Stimulated activated CD4-positive, alpha-beta T cell treated with anti-CD3 and anti-CD28 coated beads, Interleukin-2, amount 100 ng/mL, for 24 hours (primary cell): ENCODE results near the gene TRPM1.
A peak's percentile ranks its signal among the peaks of the same experiment; 100 is the strongest.

Source experiments
- DNase-seq, 2 donors: peaks; one replicate each; pipeline ENCODE4 v3.0.0-alpha.2; 2020

TRPM1 gene

DNA sequence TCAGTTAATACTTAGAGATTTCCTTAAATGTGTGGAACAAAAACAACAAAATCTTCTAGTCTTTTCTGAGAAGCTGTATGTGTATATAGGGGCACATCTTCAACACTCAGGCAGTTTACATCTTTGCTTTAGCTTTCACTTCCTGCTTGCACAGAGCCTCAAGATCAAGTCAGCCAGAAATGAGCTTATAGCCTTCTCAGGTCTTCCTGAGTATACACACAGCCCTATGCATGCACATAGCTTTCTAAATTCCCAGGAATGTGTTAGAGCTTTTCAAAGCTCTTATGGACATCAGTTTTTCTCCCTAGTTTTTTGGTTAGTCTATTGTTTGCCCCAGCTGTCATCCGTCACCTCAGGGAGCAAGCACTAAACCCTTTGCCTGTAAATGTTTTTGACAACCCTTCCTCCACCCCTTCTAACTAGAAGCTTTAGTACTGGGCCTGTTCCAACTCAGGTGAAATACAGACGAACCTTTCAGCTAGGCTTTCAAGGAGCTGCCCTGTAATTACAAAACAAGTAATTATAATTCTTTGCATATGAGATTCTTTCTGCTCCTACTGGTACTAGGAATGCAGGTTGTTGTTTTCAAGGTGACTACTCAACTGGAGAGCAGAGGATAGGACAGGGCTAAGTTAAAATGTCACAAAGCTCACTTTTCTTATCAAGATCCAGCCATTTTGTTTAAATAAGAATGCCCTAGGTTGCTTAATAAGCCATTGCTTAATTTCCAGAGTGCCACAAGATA is 87.5 kb downstream of the TRPM1 start:
- no peak for DNase-seq

DNA sequence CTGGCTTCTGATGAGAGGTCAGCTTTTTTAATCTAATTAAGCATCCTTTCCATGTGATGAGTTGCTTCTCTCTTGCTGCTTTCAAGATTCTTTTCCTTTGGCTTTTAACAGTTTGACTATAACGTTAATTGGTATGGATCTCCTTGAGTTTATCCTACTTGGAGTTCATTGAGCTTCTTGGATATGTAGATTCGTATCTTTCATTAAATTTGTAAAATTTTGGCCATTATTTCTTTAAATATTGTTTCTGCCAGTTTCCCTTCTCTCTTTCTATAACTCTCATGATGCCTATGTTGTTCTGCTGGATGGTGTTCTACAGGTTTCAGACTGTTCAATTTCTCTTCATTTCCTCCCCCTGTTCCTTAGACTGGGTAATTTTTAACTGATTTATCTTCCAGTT is 89.1 kb downstream of the TRPM1 start:
- no peak for DNase-seq

DNA sequence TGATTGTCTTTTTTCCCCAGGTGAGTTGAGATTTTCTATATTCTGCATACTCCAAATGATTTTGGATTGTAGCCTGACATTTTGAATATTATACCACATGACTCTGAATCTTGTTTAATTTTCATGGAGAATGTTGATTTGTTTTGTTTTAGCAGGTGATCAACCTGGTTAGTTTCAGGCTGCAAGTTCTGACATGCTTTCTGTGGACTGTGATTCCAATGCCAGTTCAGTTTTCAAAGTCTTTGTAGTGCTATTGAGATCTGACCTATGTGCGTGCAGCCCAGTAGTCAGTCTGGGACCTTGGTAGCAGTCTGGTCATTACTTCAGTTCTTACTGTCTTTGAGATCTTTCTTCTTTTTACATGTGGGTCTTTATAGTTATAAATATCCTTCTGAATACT is 91.5 kb downstream of the TRPM1 start:
- DNase-seq = no peak

DNA sequence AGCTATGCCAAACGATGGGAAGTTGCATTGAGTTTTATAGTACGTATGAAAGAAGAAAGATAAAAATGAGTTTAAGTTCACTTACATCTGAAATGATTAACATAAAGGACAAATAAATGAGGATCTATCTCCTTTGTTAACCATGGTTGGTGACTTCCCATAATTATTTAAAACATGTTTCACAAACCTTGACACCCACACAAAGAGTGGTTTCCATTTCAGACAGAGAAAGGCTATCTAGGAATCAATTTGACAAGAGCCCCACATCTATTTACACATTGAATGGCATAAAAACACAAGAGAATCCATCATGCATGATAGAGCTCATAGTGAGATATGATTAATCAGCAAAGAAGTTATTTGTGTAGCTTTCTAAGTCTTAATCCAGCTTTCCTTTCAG is 95.9 kb downstream of the TRPM1 start:
- no peak for DNase-seq

DNA sequence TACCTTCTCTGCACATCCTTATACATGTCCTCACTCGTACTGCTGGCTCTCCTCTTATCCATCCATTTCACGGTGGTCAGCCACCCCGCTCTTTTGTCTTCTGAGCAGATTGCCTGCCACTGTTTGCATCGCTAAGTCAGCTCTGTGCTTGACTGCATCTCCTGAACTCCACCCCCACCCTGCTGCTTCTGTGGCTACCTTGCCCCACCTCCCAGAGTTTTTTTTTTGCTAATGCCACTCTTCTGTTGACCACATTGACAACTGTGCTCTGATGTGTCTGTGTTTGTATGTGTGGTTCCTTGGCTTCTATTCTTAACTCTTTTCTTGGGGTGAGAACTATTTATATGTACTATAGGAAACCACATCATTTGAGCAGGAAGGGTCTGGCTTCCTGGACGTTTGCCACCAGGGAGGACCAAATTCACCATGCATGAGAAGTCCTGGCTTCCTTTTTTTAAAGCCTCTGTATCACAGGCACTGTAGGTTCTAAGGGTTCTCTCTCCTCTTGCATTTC is 97.2 kb downstream of the TRPM1 start:
- DNase-seq = no peak

DNA sequence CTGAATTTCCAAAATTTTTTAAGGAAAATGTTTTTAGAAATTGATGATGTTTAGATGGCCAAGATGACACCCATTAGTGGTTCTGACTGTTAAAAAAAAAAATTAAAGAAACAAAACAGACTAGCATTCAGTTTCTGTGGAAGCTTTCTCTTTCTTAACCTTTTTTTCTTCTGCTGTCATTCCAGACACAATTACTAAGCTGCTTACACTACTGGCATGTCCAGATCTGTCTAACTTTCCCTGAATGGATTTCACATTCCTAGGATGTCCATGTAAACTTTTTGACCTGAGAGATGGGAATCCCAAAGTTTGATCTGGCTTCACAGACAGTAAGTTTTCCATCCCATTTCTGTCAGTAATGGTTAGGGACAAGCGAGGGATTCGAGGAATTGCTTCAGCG is 99.8 kb downstream of the TRPM1 start:
- no peak for DNase-seq

DNA sequence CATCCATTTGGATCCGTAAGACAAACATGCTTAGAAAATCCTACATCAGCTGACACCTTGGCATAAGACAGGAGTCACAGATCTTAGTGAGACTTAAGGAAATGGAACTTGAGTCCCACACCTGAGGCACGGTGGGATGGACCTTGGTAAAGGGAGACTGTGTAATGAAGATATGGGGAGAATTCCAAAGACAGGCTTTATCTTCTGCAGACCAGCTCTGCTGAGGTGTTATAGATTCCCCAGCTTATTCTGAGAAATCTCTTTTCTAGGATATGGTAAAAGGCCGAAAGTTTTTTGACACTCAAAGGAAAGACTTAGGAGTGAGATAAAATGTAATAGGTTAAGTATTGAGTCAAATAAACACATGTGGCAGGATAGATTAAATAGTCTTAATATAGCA is 101.8 kb downstream of the TRPM1 start:
- no peak for DNase-seq

DNA sequence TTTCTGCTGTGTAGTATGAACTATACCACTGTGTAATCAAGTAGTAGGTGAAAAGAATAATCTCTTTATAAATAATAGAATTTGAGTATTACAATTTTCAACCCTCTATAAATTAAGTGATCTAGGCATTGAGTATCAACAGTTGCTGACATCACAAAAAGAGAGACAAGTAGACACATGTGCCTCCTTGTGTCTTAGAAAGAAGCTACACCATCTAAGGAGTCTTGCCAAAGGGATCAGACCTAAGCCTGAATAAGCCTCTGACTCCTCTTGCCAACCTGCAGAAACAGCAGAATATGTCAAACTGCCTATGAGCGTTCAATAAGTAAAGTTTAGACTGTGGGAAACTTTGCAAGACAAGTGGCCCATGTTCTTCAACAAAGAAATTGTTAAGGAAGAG is 104.3 kb downstream of the TRPM1 start:
- DNase-seq = no peak

DNA sequence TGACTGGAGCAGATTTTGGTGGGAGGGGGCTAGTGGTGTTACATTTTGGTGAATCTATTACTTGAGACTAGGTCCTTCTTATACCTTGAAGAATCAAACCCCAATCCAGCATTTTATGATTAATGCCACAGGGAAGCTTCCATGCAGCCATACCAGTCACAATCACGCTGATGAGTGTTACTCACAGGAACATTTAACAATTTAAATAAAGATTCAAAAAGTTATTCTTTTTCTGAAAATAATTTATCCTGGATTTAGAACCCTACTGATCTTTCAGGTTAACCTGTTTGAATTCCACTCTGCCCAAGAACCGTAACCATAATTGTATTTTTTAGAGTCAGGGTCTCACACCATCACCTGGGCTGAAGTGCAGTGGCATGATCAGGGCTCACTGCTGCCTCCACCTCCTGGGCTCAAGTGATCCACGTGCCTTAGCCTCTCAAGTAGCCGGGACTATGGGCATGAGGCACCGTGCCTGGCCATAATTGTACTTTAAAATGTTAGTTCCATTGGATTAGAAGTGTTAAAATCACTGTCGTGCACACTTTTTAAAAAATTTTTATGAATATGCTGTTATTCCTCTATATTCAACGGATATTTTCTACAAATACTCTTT is 109.2 kb downstream of the TRPM1 start:
- no peak for DNase-seq

DNA sequence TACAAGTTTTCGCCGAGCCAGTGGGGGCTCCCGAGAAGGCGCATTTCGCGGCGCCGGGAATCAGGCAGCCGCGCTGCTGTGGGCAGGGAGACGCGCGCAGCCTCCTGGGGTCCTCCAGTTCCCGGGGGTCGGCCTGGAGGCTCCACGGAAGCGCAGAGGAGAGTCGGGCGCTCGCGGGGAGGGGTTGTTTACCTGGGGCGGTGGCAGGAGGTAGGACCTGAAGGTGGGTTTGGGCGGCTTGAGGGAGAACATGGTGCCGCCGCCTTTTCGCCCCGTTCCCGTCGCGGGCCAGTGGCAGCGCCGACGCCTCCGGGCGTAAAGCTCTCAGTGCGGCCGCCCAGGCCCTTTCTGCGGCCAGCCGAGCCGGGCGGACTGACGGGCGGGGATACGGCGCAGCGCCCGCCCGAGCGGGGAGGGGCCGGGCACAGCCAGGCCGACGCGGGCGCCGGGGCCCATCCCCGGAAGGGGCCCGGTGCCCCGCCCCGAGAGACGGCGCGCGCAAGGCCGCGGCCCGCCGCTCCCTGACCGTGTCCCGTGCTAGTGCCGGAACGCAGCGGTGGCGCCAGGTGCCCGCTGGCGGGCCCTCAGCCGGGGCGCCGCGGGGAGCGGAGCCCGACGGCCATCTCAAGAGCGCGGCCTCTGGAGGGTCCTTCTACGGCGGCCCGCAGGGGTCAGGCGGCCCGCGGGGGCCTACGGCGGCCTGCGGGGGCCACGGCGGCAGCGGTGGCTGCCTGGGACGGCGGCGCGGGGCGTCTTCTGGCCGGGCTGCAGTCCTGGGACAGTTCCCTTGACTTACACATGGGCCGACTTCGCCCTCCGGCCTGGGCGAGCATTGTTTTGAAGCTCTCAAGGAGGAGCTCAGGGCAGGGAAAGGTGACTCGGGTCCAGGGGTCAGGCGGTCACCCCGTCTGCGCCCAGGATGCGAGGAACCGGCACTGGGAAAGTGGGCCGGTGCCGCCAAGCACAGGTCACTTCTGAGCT is 110.0 kb downstream of the TRPM1 start, which contains the start of gene MTMR10:
TSS of gene MTMR10 (minus strand) at position 374 of the 981 bp plus-strand sequence. CDS start at position 252, 122 bp downstream.
- DNase-seq = peak; percentile 74 to 77

DNA sequence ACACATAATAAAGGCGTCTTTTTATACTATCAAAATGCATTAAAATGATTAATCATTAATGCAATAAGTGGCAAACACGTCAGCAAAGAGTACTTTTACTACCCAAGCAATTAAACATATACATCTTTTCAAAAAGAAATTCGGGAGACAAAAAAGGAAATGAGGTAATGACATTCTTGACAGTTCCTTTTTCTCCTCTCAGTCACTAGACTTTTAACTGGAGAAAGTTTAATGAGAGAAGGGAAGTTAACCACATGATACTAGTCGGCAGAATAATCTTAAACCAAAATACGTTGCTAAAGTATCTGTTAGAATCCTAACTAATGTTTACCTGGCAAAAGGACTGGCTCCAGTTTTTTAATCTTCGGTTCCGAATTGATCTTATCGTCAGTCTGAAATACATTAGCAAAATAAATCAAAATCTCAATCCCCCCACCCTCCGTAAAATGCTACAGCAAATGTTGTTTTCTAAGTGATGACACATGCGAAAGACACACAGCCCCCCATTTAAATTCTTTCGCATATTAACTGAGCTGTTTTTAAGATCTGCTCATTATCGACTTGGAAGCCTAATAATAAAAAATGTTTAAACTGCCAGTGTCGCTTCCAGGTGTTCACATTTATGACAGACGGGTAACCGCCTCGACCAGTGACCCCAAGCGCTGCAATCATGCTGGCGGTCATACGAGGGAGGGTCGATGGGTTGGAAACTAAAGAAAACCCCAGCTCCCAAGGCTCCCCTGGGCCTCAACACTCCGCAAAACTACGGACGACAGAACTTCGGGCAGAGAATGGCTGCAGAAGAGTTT is 110.9 kb downstream of the TRPM1 start:
- DNase-seq = no peak

DNA sequence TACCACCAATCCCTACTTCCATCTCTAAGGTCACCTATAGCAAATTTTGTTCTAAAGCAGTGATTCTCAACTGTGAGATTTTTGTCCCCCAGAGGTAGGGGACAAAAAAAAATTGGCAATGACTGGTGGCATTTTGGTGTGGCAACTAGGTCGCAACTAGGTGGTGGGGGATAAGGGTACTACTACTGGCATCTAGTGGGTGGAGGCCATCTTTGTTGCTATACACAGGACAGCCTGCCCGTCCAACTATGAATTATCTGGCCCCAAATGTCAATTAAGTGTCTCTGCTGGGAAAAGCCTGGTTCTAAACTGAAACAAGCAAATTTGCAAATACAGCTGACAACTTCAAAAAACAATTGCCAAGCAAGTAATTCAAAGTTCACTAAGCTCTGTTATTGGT is 111.5 kb downstream of the TRPM1 start:
- no peak for DNase-seq

DNA sequence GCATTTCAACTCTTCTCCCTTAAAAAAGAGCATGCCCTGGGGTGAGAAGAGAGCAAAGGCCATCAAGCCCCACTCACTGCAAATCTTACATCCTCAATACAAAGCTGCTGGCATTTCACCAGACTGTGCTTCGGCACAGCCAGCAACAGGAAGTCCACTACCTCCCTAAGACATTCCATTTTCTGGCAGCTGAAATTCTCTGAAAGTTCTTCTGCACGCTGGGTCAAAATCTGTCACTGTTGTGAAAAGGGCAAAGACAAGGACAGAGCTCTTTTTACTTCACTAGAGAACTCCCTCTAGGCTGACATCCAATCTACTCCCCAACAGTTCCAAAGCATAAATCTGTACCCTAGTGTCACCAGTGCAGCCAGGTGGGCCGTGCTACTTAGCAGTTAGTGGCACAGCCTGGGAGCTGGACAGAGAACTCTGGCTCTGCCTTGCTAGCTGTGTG is 116.4 kb downstream of the TRPM1 start:
- DNase-seq = no peak

DNA sequence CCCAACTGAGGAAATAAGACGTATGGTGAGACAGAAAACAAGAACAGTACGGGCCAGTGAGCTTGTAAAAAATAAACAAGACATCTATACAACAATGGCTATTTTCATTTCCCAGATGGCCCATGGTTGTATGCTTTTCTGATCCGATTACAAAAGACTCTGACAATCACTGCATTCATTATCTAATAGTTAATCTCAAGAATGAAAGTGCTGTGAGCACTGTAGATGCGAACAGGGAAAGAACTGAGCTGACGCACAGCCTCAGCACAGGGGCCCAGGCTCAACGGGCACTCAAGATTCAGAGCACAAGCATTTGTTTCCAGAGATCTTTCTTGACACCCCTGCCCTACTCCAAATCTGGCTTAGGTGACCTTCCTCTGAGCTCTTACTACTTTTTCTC is 117.0 kb downstream of the TRPM1 start:
- no peak for DNase-seq

DNA sequence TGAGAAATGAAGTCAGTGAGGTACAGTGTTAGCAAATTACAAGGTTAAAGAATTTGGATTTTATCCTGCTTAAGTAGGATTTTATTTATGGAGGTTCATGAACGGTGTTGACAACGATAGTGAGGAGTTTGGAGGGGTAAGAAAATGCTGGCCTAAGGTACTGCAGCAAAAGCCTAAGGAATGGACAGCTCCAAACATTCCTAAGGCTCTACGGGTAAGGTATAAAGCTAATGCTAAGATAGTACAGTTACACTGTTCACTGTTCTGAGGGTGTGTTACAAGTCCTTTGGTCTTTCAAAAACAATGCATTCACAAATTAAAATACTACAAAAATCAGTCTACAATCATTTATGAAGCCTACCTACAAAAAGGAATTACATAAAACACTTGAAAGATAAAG is 117.4 kb downstream of the TRPM1 start:
- no peak for DNase-seq

DNA sequence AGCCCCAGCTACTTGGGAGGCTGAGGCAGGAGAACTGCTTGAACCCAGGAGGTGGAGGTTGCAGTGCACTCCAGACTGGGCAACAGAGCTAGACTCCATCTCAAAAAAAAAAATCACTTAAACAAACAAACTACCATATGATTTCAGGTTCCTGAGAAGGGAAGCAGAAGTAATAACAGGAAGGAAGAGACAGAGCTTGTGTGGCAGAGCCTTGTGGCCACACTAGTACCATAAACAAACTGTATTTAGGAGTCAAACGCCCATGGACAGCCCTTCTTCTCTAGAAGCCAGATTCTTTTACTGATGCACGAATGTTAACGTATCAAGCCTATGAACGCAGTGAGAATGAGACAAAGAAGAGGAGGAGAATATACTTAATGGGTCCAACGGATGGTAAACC is 122.1 kb downstream of the TRPM1 start:
- DNase-seq = no peak

DNA sequence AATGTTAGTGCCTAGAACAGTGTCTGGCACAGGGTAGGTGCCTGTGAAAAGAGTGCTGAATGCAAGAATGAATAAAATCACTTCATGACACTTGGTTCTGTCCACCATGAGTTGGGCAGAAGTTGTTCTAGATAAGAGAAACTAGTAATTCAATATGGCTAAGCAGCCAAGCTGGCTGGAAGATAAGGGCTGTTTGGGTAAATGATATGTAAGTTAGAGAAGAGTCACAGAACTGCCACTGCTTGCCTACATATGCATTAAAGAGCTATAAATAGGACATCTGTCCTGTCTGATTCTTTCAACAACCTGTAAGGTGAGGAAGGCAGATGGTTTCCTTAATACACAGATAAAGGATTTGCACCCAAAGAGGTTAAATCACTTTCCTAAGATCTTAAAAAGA is 123.2 kb downstream of the TRPM1 start:
- DNase-seq = no peak

DNA sequence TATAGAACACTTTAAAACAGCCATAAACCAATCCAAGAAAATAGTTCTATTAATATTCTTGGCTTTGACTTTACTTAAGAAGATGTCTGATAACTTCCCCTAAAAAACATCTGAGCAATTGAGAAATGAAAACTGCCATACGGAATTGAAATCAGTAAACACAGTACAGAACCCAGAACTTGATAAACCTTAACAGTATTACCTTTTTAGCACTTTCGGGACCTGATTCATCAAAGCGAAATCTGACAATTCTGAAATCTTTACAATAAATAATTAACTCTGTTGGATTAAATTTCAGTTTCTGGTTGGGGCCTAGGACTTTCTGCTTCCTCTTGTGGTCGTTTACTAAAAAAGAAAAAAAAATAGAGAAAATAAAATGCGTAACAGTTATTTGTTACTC is 127.4 kb downstream of the TRPM1 start:
- no peak for DNase-seq

DNA sequence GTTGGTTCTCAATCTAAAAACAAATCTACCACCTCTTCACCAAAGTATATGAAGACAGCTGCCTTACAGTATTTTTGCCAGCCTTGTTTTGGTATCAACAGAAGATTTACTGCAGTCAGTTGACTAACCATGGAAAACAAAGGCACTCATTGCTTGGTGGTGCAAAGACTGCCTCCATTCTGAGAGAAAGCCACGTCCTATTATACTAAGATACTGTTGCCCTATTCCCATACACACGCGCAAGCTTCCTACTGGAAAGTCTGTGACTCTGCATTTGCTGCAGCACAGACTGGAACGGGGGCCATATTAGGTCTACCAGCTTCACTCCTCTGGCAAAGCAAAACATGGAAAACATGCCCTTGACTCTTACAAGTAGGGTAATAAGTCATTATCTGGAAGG is 128.1 kb downstream of the TRPM1 start:
- no peak for DNase-seq

DNA sequence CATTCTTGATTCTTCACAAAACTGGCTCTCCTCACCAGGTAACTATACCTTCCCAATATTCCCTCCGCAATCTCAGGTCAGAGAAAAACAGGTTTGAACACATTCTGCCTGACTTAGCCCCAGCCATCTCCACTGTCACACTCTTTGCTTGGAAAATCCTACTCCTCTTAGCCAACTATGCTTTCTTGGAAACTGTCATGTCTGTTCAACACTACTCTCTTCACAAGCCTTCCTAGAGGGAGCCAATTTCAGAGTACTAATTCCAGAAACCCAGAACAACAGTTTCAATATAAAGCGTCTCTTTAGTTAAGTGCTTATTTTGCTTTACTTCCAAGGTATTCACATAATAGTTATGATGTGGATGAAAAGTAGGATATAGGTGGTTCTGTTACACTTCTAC is 131.8 kb downstream of the TRPM1 start:
- no peak for DNase-seq

DNA sequence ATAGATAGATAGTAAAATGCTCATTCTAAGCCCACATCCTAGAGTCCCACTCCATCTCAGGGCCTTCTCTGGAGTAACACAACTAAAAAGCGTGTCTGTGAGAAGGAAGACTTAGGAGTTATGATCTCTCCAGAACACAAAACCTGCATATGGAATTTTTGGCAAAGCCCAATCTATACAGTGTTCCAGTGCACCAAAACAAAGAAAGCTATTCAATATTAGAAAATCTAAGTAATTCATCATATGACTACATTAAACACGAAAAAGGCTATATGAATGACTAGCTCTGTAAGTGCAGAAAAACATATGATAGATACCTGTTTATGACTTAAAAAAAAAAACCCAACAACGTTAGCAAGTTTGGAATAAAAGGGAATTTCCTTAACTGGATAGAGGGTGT is 137.8 kb downstream of the TRPM1 start:
- no peak for DNase-seq

DNA sequence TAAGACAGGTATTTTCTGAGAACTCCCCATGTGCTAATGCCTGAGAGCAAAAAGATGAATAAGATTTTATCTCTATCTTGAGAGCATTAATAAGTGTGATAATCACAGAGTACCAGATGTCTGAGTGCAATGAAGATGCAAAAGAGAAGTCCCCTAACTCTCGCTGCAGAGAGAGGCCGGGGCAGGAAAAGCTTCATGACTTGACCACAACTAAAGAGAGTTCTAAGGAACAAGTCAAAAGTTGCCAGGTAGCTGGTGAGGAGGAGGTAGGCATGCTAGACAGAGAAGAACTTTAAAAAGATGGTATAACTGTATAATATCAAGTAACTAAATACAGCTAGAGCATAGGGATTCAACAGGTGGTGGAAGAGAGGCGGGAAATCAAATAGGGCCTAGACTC is 138.9 kb downstream of the TRPM1 start:
- DNase-seq = no peak
